CD4-positive, alpha-beta T cell (primary cell): ENCODE data around the gene SPECC1. TPM values are rescaled to one million over a fixed set of nuclear protein-coding genes. Genes with fewer than 3 reads are reported as not detected.
A peak's percentile ranks its signal among the peaks of the same experiment; 100 is the strongest.

Experiments
- ATAC-seq: fragments of 200-7000 bp; cut with Tn5 transposase; one replicate; pipeline ENCODE4 v1.10.0; 2022; ENCODE audit warnings: mild to moderate bottlenecking; ENCODE audit not compliant: poor library complexity
- CTCF ChIA-PET: fragments of 350-600 bp; sonication (Branson Sonifier 250); formaldehyde crosslinking; loops from one replicate; lab custom pipeline; 2021; ENCODE audit warnings: antibody characterized with exemption, inconsistent platforms; lab: Charles Lee
- POLR2A ChIA-PET: fragments of 350-600 bp; sonication (Branson Sonifier 250); formaldehyde crosslinking; loops from one replicate; lab custom pipeline; 2021; ENCODE audit warnings: antibody characterized with exemption, inconsistent platforms; lab: Charles Lee
- DNase-seq, 14 experiments: peaks; one replicate each; pipeline ENCODE4 v3.0.0-alpha.2; 2013 to 2020; ENCODE audit warnings: mixed read lengths in 2 of 14
- H3K27ac ChIP-seq, 2 donors: one replicate each; pipeline versions ENCODE4 v1.5.1 to v1.7.0; 2013; ENCODE audit warnings: low read length in 2 of 2, low read depth in 1 of 2, mild to moderate bottlenecking in 1 of 2
- H3K27me3 ChIP-seq, 2 experiments: 1 replicate in 1 of 2; 2 replicates in 1 of 2; pipeline versions ENCODE4 v1.6.1 to v1.7.0; 2013; ENCODE audit warnings: low read length in 2 of 2, control low read depth in 1 of 2, mild to moderate bottlenecking in 1 of 2, moderate library complexity in 1 of 2; ENCODE audit not compliant: insufficient read depth in 2 of 2, control insufficient read depth in 1 of 2
- H3K36me3 ChIP-seq: one replicate; pipeline ENCODE4 v1.6.1; 2013; ENCODE audit warnings: low read length, control low read depth; ENCODE audit not compliant: insufficient read depth
- H3K4me1 ChIP-seq: one replicate; pipeline ENCODE4 v1.6.1; 2013; ENCODE audit warnings: low read length, control low read depth; ENCODE audit not compliant: insufficient read depth
- H3K4me3 ChIP-seq: one replicate; pipeline ENCODE4 v1.5.1; 2013; ENCODE audit warnings: mild to moderate bottlenecking, low read length, moderate library complexity
- H3K9me3 ChIP-seq, 2 experiments: 1 replicate in 1 of 2; 2 replicates in 1 of 2; pipeline versions ENCODE4 v1.6.1 to v1.7.0; 2013; ENCODE audit warnings: low read length in 2 of 2, mild to moderate bottlenecking in 2 of 2, control low read depth in 1 of 2, moderate library complexity in 1 of 2; ENCODE audit not compliant: control insufficient read depth in 1 of 2, insufficient read depth in 1 of 2
- H3K27ac Mint-ChIP-seq: one replicate; pipeline ENCODE4 v1.8.0; 2020; ENCODE audit warnings: mixed read lengths
- H3K27me3 Mint-ChIP-seq: one replicate; pipeline ENCODE4 v1.8.0; 2021; ENCODE audit warnings: mixed read lengths
- H3K36me3 Mint-ChIP-seq: one replicate; pipeline ENCODE4 v1.8.0; 2021; ENCODE audit warnings: low read depth, mixed read lengths
- H3K4me1 Mint-ChIP-seq: one replicate; pipeline ENCODE4 v1.8.0; 2021; ENCODE audit warnings: low read depth, mixed read lengths
- H3K4me3 Mint-ChIP-seq: one replicate; pipeline ENCODE4 v1.8.0; 2020; ENCODE audit warnings: mild to moderate bottlenecking, mixed read lengths
- H3K9me3 Mint-ChIP-seq: one replicate; pipeline ENCODE4 v1.8.0; 2020; ENCODE audit warnings: mixed read lengths
- CTCF ChIP-seq: fragments of 200-600 bp; IDR thresholded peaks from one replicate; pipeline ENCODE4 v1.8.0; 2022; ENCODE audit warnings: antibody characterized with exemption, mild to moderate bottlenecking
- intact Hi-C, 2 experiments: fragments of 100-400 bp; cut with DNase I in 1 of 2; cut with micrococcal nuclease in 1 of 2; formaldehyde crosslinking; loops; one replicate each; pipeline versions ENCODE4 v1.15.1 to v1.9.0; 2023 to 2025; cut with DNase I, micrococcal nuclease
- total RNA-seq, 174 experiments: library from RNA in 2 of 174; stranded (reverse) in 2 of 174; gene quantifications; one replicate each; pipeline ENCODE4 v1.2.3 and lab custom pipeline; 2021 to 2026

Gene SPECC1
- total RNA-seq, 2 experiments from 2014 or later: 4.3 to 4.4 TPM

- Mint-ChIP-seq H3K27ac (no peak overlapping the region), H3K9me3 (no peaks in the 10 kb centered on the region), H3K4me1 (no peaks in the 10 kb centered on the region), H3K27me3 (peaks cover 4% of the 10 kb centered on the region), H3K4me3 (no peak overlapping the region), H3K36me3 (no peaks in the 10 kb centered on the region)
- Histone ChIP-seq H3K27me3 (no peaks in the 10 kb centered on the region), H3K4me1 (no peaks in the 10 kb centered on the region), H3K36me3 (no peaks in the 10 kb centered on the region), H3K27ac (no peak overlapping the region), H3K4me3 (no peak overlapping the region), H3K9me3 (no peaks in the 10 kb centered on the region)
- CTCF ChIA-PET: interaction anchor here (0.9 kb wide), 1 partner anchor 14 kb away, joined by 3 read pairs; no protein-coding TSS in a partner anchor
- TF ChIP-seq CTCF: no peak
- DNase-seq (no peak), ATAC-seq (no peak)
- intact Hi-C loops: no loop called here
- POLR2A ChIA-PET: no interaction called here
These were observed 44.3 kb downstream of the SPECC1 start for GRCh38 chr17:20053361-20053964.

GRCh38 chr17:20059728-20060188 is 50.6 kb downstream of the SPECC1 start:
- Mint-ChIP-seq H3K36me3 (no peaks in the 10 kb centered on the region), H3K27me3 (no peaks in the 10 kb centered on the region), H3K4me1 (no peaks in the 10 kb centered on the region), H3K4me3 (no peak overlapping the region), H3K27ac (no peak overlapping the region), H3K9me3 (no peaks in the 10 kb centered on the region)
- Histone ChIP-seq H3K27ac (no peak overlapping the region), H3K36me3 (no peaks in the 10 kb centered on the region), H3K4me3 (no peak overlapping the region), H3K4me1 (no peaks in the 10 kb centered on the region), H3K9me3 (no peaks in the 10 kb centered on the region), H3K27me3 (no peaks in the 10 kb centered on the region)
- DNase-seq: peak in 1 of 14 experiments; percentile 16
- TF ChIP-seq CTCF: no peak
- CTCF ChIA-PET: no interaction called here
- intact Hi-C loops: loop anchor here in 1 of 2 experiments (5.0 kb wide), 1 partner anchor 828 kb away; no protein-coding TSS in a partner anchor
- no peak for ATAC-seq
- POLR2A ChIA-PET: interaction anchor here (0.7 kb wide), 1 partner anchor 509 kb away, joined by 4 read pairs; no protein-coding TSS in a partner anchor

- intact Hi-C loops: loop anchor here in 1 of 2 experiments (5.0 kb wide), 1 partner anchor 823 kb away; no protein-coding TSS in a partner anchor
- Histone ChIP-seq H3K36me3 (no peaks in the 10 kb centered on the region), H3K27me3 (no peaks in the 10 kb centered on the region), H3K27ac (no peak overlapping the region), H3K4me1 (no peaks in the 10 kb centered on the region), H3K4me3 (no peak overlapping the region), H3K9me3 (no peaks in the 10 kb centered on the region)
- no peaks in the 10 kb centered on the region for H3K36me3 Mint-ChIP-seq
- DNase-seq (peak in 2 of 14 experiments; percentile 47 to 49), ATAC-seq (no peak)
- H3K27ac Mint-ChIP-seq: no peak overlapping the region
- CTCF ChIA-PET: no interaction called here
- no peak for TF ChIP-seq CTCF
- POLR2A ChIA-PET: no interaction called here
- H3K9me3 Mint-ChIP-seq: no peaks in the 10 kb centered on the region
- H3K4me1 Mint-ChIP-seq: no peaks in the 10 kb centered on the region
- no peaks in the 10 kb centered on the region for H3K27me3 Mint-ChIP-seq
- no peak overlapping the region for H3K4me3 Mint-ChIP-seq
These were observed 54.8 kb downstream of the SPECC1 start for GRCh38 chr17:20063665-20064648.
